Coronary artery (tissue), 2 donors: ENCODE measurements around the gene ATP5F1A.

ENCODE experiments used
- DNase-seq: peaks from one replicate; pipeline ENCODE4 v3.0.0-alpha.2; 2017; ENCODE audit warnings: low spot score
- H3K27ac ChIP-seq, 2 donors: fragments of 200-600 bp; sonication (generic); one replicate each; pipeline ENCODE4 v1.5.1; 2016 to 2019
- H3K4me3 ChIP-seq: fragments of 200-600 bp; sonication (generic); 2 replicates; pipeline ENCODE4 v1.5.1; 2016; ENCODE audit warnings: mild to moderate bottlenecking, moderate library complexity
- CTCF ChIP-seq: fragments of 200-600 bp; sonication (generic); IDR thresholded peaks from one replicate; pipeline ENCODE4 v1.5.1; 2019; ENCODE audit warnings: antibody characterized with exemption

The ATP5F1A gene

GRCh38 chr18:46072959-46073358 is 25.1 kb downstream of the ATP5F1A start:
- H3K4me3 ChIP-seq = no peak overlapping the region
- H3K27ac ChIP-seq = no peak overlapping the region
- no peak for TF ChIP-seq CTCF
- no peak for DNase-seq

DNA sequence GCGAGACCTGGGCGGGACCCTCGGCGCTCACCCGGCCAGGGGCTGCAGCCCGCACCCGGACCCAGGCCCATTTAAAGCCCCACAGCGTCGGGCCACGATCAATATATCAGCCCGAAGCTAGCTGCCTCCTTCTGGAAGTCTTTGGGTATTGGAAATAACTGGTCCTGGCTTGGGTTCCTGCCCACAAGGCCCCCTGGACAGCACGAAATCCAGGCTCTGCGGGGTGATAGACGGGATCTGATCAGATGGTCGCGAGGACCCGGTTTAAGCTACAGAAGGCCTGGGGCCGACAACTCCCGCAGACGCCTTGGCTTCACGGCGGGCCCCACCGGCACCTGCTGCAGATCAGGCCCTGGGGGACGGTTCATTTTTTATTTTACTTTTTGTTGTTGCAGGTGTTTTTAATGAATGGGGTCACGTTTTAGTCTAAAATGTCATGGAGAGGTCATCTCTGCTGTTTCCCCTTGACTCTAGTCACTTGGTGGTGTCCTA is 25.7 kb downstream of the ATP5F1A start:
- no peak for TF ChIP-seq CTCF
- H3K27ac ChIP-seq = peak overlapping the region; percentile 34 to 60
- no peak for DNase-seq

DNA sequence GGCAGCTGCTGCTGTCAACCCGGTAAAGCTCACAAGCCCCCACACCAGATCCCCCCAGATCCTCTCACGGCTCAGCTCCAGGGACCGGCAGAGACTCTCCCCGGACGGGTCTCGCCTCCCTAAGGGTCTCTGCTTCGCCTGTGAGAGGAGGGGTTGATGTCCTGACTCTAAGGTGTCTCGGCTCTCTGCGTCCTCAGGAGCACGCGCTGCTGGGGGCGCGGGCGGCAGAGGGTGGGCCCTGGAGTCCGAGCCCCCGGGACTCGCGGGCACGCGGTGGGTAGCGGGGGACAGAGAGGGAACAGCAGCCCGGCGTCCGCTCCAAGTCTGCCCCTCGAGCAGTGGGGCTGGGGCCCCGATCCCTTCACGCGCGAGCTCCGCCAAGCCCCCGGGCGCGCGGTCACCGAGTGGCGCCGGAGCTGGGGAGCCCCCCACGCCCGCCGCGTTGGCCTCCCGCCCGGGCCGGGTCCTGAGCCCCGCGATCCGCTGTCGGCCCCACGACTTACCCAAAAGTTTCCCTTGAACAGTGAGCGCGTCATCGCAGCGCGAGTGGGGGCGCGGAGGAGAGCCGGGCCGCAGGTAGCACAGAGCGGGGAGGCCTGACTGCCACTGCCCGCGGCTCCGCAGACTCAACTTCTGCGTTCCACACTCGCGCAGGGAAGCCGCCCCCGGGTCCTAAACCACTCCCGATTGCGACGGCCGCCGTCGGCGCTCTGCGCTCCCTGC is 26.3 kb downstream of the ATP5F1A start, which contains the start of gene PSTPIP2:
Gene PSTPIP2, minus strand, starts transcription at position 608 of the 723 bp plus-strand sequence. Its CDS starts 72 bp downstream, at position 536.
- Histone ChIP-seq H3K4me3 (peak within 1 kb of the TSS; percentile 99), H3K27ac (peak within 1 kb of the TSS; percentile 34 to 60)
- peak; percentile 78 for DNase-seq
- no peak for TF ChIP-seq CTCF

More for the DNA sequence above, 25.7 kb downstream of the ATP5F1A start:
- peak overlapping the region; percentile 99 for H3K4me3 ChIP-seq

DNA sequence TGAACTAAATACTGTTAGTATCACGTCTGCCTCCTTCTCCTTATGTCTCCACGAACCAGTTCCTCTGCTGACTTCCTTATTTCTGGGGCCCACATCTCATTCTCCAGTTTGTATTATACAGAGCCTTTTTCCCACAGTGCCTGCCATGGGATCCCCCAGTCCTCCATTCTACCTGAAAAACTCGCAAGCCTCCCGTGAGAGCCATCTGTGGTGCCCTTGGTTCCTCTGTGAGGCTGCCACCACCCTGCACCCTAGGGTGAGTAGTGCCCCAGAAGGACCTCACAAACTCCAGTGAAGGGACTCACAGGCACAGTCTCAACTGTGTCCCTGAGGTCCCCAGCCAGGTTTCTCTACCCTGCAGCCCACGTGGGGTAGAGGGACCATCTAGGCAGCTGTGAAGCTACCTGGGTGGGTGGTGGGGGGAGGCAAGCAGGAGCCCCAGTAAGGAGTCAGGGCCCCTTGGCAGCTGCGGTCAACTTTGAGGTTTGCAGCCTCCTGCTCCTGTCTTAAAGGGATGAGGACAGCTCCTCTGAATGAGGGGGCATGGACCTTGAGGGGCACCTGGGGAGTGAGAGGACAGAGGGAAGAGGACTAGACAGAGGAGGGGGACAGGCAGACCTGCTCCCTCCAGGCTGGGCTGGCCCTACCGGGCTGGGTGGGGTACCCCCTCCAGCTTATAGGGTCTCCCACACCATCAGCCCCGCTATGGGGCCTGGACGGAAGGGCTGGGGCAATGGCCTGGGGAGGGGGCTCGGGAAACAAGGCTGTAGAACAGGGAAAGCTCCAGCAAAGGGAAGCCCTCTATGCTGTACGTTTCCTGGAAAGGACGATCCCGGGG is 27.1 kb downstream of the ATP5F1A start:
- no peak for DNase-seq

GRCh38 chr18:46070232-46070631 is 27.9 kb downstream of the ATP5F1A start:
- Histone ChIP-seq H3K4me3 (no peak overlapping the region), H3K27ac (no peak overlapping the region)
- no peak for TF ChIP-seq CTCF
- no peak for DNase-seq

More for the DNA sequence above, 27.1 kb downstream of the ATP5F1A start:
- no peak for TF ChIP-seq CTCF
- Histone ChIP-seq H3K4me3 (peak overlapping the region; percentile 99), H3K27ac (peak overlapping the region; percentile 34 to 60)

DNA sequence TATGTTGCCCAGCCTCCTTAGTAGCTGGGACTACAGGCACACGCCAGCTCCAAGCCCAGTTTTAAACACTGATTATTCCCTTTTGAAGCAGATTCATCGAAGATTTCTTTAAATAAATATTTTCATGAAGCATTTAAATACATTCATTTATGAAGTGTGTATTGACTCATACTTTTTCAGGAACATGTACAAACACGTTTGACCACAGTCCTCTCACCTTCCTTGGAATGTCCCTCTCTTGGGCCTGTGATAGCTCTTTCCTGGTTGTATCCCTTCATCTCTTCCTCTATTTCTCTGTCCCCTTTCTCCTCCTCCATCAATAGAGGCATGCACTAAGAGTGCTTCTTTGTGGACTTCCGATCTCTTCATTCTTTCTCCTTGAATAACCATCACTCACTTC is 28.6 kb downstream of the ATP5F1A start:
- H3K4me3 ChIP-seq = no peak overlapping the region
- DNase-seq = no peak
- no peak overlapping the region for H3K27ac ChIP-seq
- no peak for TF ChIP-seq CTCF
